ENCODE data around the gene FAM210A.

FAM210A gene

GRCh38 chr18:13649397-13650390, 76.7 kb downstream of the FAM210A start:
- in situ Hi-C loops (cut with MboI; ENCODE audit: low sequenced_read_pairs), result no loop called here

- in situ Hi-C loops (cut with MboI; ENCODE audit: low sequenced_read_pairs), result no loop called here
Measured at GRCh38 chr18:13647761-13648160, 78.6 kb downstream of the FAM210A start.

GRCh38 chr18:13646633-13647032, 79.7 kb downstream of the FAM210A start:
- in situ Hi-C loops (cut with MboI; ENCODE audit: low sequenced_read_pairs), result no loop called here

- in situ Hi-C loops (cut with MboI; ENCODE audit: low sequenced_read_pairs), result no loop called here
Measured at GRCh38 chr18:13645093-13645492, 81.3 kb downstream of the FAM210A start.

- in situ Hi-C loops (cut with MboI; ENCODE audit: low sequenced_read_pairs), result no loop called here
Measured at GRCh38 chr18:13643261-13643751, 83.1 kb downstream of the FAM210A start.

- in situ Hi-C loops (cut with MboI; ENCODE audit: low sequenced_read_pairs), result no loop called here
Measured at GRCh38 chr18:13642440-13642827, 83.9 kb downstream of the FAM210A start.

GRCh38 chr18:13641551-13642439, 84.6 kb downstream of the FAM210A start:
- in situ Hi-C loops (cut with MboI; ENCODE audit: low sequenced_read_pairs), result no loop called here

- in situ Hi-C loops (cut with MboI; ENCODE audit: low sequenced_read_pairs), result no loop called here
Measured at GRCh38 chr18:13640266-13640860, 86.0 kb downstream of the FAM210A start.

GRCh38 chr18:13638719-13639595, 87.4 kb downstream of the FAM210A start:
- in situ Hi-C loops (cut with MboI; ENCODE audit: low sequenced_read_pairs), result loop anchor here (10.0 kb wide), 1 partner anchor 84 kb away; no protein-coding TSS in a partner anchor

- in situ Hi-C loops (cut with MboI; ENCODE audit: low sequenced_read_pairs), result loop anchor here (10.0 kb wide), 1 partner anchor 80 kb away; no protein-coding TSS in a partner anchor
Measured at GRCh38 chr18:13635046-13635445, 91.3 kb downstream of the FAM210A start.

- in situ Hi-C loops (cut with MboI; ENCODE audit: low sequenced_read_pairs), result loop anchor here (10.0 kb wide), 1 partner anchor 79 kb away; no protein-coding TSS in a partner anchor
Measured at GRCh38 chr18:13633700-13634099, 92.7 kb downstream of the FAM210A start.

- in situ Hi-C loops (cut with MboI; ENCODE audit: low sequenced_read_pairs), result loop anchor here (10.0 kb wide), 1 partner anchor 76 kb away; no protein-coding TSS in a partner anchor
Measured at GRCh38 chr18:13630716-13631268, 95.6 kb downstream of the FAM210A start.

GRCh38 chr18:13629841-13630715, 96.3 kb downstream of the FAM210A start:
- in situ Hi-C loops (cut with MboI; ENCODE audit: low sequenced_read_pairs), result loop anchor here (10.0 kb wide), 1 partner anchor 75 kb away; no protein-coding TSS in a partner anchor

- in situ Hi-C loops (cut with MboI; ENCODE audit: low sequenced_read_pairs), result no loop called here
Measured at GRCh38 chr18:13628211-13628610, 98.1 kb downstream of the FAM210A start.

GRCh38 chr18:13627639-13628038, 98.7 kb downstream of the FAM210A start:
- in situ Hi-C loops (cut with MboI; ENCODE audit: low sequenced_read_pairs), result no loop called here

GRCh38 chr18:13626544-13626908, 99.8 kb downstream of the FAM210A start:
- in situ Hi-C loops (cut with MboI; ENCODE audit: low sequenced_read_pairs), result no loop called here

- in situ Hi-C loops (cut with MboI; ENCODE audit: low sequenced_read_pairs), result no loop called here
Measured at GRCh38 chr18:13625843-13626543, 100.4 kb downstream of the FAM210A start.

GRCh38 chr18:13625355-13625754, 101.0 kb downstream of the FAM210A start:
- in situ Hi-C loops (cut with MboI; ENCODE audit: low sequenced_read_pairs), result no loop called here
